Measurements from ENCODE around the gene UBXN1.
"Not testable (repeated sequence)": the region's sequence is repeated elsewhere in the genome, so short reads cannot be mapped to it uniquely, and the experiment has no call there.

UBXN1 gene

DNA sequence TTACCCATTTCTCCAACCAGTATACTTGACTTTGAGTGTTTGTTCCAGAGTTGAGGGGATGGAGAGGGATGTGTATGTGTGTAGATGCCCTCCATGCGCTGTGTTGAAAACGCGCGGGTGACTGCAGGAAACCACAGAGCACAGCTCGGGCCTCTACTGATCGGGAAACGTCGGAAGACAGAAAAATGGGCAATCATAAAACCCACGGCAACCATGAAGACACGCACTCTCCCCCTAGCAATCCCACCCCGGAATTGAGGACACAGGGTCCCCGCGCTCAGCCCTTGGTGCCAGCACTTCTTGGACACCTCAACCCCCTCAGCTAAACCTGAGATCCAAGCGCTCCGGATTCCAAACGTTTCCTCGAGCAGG lies 7.7 kb downstream of the UBXN1 start:
- DNase-seq = no peak

DNA sequence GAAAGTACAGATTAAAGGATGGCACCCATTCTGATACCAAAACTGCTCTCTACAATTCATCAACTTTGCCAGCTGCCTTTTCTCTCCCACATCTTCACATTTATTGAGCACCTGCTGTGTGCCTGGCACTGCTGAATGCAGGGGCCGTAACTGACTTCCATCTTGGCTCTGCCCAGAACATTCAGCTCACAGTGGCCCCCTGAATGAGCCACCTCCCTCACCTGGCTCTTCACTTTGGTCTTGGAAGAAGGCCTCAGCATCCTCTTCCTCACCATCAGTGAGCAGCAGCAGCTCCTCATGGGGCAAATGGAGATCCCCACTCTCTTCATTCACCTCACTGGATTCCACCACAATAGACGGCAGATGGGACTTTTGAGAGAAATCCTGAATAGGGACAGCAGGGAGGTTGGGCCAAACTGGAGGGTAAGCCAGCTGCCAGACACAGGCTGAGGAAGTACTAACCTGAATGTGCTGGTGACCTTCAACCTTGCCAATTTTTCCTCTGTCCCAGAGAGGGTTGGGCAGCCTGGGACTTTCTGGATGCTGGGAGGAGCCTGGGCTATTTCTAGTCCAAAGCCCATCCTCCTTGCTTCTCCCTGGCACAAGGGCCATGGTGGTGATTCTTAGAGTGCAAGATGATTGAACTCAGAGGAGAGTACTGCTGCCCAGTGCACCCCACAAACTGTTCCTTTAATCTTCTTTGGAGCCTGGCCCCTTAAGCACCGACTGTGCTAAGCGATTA lies 9.3 kb downstream of the UBXN1 start:
- no peak for DNase-seq

- DNase-seq = no peak
Measured at GRCh38 chr11:62667460-62667859, 11.4 kb downstream of the UBXN1 start.

DNA sequence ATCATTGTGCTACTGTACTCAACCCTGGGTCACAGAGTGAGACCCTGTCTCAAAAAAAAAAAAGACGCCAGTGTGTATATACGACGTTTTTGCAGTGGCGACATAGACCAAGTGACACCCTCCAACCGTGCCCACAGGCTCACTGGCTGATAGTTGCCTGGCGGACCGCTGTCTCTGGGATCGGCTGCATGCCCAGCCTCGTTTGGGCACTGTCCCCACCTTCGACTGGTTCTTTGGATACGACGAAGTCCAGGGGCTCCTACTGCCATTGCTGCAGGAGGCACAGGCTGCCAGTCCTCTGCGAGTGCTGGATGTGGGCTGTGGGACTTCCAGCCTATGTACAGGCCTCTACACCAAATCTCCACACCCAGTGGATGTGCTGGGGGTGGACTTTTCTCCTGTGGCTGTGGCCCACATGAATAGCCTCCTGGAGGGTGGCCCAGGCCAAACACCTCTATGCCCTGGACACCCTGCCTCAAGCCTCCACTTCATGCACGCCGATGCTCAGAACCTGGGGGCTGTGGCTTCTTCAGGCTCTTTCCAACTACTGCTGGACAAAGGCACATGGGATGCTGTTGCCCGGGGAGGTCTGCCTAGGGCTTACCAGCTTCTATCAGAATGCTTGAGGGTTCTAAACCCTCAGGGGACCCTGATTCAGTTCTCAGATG lies 12.5 kb downstream of the UBXN1 start:
- DNase-seq = no peak

DNA sequence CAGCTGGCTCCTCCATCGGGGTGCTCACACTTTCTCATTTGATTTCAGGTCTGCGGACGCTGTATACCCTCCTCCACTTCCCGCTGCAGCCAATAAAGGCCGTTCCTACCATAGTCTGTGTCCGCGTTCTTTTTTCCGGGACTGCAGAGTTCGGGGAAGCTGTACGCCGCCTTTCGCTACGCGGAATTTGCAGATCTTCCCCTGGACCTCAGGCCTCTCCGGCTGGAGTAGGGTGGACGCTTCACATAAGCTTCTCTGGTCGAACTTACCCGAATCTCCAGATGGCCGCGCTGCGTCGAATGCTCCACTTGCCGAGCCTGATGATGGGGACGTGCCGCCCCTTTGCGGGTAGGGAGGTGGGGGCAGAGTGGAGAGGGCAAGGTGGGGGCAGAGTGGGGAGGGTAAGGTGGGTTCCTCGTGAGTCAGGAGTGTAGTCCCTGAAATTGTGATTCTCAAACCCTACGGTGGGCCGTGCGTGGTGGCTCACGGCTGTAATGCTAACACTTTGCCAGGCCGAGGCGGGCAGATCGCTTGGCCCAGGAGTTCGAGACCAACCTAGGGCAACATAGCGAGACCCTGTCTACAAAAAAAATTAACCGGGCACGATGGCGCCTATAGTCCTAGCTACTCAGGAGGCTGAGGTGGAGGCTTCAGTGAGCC lies 13.1 kb downstream of the UBXN1 start:
- no peak for DNase-seq

GRCh38 chr11:62665075-62665598 lies 13.7 kb downstream of the UBXN1 start, which contains the start of the genes C11orf98 and CSKMT:
TSS of gene C11orf98 (minus strand) at chr11:62665210. CDS start at chr11:62665169, 41 bp downstream.
TSS of gene CSKMT (plus strand) at chr11:62665312. CDS start at chr11:62665880, 568 bp downstream.
- peak; percentile 81 to 92 for DNase-seq

- DNase-seq = peak; percentile 42 to 55
Measured at GRCh38 chr11:62664405-62665074, 14.3 kb downstream of the UBXN1 start.

- no peak for DNase-seq
Measured at GRCh38 chr11:62656796-62657429, 22.0 kb downstream of the UBXN1 start.

DNA sequence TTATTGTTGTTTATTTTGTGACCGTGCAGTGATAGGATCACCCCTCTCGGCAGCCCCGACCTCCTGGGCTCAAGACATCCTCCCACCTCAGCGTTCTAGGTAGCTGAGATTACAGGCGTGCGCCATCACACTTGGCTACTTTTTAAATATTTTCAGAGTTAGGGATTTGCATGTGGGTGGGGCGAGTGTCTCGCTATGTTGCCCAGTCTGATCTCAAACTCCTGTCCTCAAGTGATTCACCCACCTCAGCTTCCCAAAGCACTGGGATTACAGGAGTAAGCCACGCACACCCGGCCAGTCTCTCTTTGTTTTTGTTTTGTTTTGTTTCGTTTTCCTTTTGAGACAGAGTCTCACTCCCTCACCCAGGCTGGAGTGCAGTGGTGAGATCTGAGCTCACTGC lies 24.6 kb downstream of the UBXN1 start:
- DNase-seq = no peak

DNA sequence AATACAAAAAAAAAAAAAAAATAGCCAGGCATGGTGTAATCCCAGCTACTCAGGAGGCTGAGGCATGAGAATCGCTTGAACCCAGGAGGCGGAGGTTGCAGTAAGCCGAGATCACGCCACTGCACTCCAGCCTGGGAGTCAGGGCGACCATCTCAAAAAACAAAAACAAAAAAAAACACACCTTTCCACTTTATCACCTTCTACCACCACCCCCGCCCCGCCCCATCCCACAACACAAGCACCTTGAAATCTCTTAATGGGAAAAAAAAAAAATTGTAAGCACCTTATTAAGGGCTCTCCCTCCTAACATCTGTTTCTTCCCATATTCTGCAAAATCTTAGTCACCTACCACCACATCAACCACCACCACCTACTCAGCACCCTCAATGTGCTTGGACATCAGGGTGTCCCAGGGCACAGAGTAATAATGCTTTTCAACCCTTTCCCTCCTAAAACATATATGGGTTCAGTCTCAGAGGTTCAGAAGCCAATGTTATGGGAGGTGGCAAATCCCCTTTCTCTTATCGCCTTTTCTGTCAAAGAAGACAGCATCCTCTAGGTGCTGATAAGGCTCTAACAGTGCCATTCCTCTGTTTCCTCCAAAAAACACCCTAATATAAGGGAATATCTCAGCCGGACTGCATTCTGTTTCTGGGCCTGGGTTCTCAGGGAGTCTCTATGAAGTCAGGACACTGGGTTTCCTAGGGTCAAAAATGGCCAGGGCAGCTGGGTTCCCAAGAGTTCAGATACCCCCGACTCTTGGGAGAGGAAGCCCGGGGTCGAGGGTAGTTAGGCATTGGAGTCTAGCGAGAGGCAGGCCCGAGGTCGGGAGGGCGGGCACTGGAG lies 26.5 kb downstream of the UBXN1 start:
- DNase-seq = no peak

DNA sequence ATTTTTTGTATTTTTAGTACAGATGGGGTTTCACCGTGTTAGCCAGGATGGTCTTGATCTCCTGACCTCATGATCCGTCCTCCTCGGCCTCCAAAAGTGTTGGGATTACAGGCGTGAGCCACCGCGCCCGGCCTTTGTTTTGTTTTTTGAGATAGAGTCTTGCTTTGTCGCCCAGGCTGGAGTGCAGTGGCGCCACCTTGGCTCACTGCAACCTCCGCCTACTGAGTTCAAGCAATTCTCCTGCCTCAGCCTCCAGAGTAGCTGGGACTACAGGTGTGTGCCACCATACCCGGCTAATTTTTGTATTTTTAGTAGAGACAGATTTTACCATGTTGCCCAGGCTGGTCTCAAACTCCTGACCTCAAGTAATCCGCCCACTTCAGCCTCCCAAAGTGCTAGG lies 28.6 kb downstream of the UBXN1 start:
- not testable (repeated sequence) for DNase-seq

- no peak for DNase-seq
Measured at GRCh38 chr11:62649486-62649885, 29.4 kb downstream of the UBXN1 start.

DNA sequence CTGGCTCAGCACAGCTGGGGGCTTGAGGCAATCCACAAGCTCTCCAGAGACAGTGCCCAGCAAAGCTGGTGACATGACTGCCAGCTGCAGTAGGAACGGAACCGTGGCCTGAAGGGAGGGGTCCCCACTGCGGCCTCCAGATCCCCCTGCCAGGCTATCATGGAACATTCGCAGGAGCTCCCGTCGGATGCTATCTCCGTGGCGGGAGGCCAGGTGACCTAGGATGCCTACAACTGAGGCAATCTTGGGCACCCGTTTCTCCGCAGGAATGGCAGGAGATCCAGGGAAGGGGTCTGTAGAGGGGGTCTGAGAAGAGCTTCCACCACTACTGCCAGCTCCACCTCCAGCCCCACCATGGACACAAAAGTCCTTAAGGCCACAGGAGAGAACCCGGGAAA lies 29.9 kb downstream of the UBXN1 start:
- DNase-seq = no peak

GRCh38 chr11:62648185-62648966 lies 30.5 kb downstream of the UBXN1 start:
- DNase-seq = no peak

DNA sequence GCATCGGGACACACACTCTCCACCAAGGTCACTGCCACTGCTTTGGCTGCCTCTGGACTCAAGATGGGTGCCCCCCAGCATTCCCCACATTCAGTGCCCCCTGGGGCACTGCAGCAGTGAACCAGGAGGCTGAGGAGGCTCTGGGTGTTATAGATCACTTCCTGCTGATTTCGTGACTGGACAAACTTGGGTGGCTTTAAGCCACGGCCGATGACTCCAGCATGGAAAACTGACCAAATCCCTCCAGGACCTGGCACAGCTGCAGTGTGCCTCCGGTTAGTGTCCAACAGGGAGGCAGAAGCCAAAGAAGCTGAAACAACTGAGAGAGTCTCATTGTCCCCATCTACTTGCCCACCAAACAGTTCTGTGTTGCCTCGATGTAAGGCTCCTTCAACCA lies 31.3 kb downstream of the UBXN1 start:
- DNase-seq = no peak

DNA sequence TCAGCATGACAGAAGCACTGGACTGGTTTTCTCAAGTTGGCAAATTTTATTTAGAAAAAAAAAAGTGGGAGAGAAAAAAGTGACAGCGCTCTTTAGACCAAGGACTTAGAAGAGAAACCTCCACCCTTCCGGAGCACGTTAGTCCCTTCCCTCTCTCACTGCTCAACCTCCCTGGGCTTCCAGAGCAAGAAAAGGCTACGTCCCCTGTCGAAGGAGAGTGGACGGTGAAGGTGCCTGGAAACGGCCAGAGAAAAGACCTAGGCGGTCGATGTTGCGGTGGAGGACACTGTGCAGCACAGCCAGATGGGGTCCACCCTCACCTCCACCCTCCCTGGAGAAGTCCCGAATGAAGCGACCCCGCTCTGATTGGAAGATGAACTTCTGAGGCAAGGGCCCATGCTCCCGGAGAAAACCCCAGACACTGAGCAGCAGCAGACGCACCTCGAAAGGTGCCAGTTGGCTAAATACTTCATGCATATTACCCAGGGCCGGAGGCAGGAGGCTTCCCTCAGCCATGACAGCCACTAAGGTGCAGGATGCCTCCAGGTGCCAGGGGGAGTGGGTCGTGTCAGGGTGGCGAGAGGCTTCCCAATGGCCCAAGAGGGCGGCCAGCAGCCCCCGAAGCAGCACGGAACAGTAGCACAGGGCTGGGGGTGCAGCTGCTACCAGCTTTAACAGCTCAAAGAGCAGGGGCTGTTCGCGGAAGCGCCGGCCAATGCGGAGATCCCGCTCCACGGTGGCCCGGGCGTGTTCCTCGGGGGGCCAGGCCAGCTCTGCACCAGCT lies 31.9 kb downstream of the UBXN1 start:
- DNase-seq = no peak

DNA sequence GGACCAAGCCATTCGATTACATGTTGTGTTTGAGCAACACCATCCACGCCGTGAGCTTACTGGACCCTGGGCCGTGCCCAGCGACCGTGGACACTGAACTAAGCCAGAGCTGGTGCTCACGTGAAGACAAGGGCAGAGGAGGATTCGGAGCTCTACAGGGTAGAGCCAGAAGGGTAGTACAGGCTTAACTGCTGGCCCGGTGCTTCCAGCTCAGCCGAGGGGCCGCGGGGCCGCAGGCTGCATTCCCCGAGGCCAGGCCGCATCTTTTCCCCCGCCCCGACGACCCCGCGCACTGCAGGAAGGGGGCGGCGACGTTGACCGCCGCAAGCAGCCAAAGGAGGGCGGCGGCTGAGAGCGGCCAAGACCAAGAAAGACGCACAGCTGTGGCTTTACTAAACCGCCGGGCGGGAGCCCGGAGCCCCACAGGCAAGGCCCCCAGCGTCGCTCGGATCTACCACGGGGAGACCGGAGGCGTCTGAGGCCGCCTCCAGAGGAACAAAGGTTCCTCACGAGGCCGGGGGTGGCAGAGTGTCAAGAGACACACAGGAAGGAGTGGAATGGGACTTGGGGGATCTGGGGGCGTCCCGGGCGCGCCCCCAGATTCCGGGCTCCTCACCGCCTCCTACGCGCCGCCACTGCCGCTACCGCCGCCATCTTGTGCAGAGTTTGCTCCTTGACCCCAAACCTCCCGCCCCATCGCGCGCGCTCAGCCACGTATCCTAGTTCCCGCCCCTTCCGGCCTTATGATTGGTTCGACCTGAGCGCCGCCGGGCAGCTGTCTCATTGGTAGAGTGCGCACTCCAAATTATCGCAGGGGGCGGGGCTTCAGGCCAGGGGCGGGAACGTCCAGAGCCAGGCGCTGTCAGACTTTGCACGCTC lies 32.7 kb downstream of the UBXN1 start, which contains the start of gene GANAB:
GANAB (minus strand) TSS at position 668 of the 879 bp plus-strand sequence; CDS start at position 654, 14 bp downstream.
- peak; percentile 96 to 97 for DNase-seq

DNA sequence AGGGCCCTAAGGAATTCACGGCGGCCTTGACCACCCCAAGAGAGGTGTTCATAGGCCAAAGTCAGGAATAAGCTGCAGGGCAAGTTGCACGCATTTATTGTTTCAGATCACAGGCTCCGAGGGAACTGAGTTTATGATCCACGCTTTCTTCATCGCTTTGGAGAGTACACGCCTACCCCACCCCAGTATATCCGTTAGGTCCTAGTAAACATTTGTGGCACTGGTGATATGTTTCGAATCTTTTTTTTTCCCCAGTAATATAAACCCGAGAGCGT lies 33.3 kb downstream of the UBXN1 start:
- no peak for DNase-seq

DNA sequence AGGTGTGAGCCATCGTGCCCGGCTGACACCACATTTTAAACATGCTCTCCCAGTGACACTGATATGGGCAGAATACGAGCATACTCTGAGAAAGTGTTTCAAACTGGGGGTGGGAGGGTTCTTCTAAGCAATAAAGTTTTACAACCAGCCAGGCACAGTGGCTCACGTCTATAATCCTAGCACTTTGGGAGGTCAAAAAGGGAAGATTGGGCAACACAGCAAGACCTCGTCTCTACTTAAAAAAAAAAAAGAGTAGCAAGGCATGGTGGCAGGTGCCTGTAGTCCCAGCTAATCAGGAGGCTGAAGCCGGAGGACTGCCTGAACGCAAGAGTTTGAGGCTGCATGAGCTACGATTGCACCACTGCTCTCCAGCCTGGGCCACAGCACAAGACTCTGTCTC lies 34.7 kb downstream of the UBXN1 start:
- no peak for DNase-seq

Data from NCI-H1930 (cell line).